ENCODE measurements around the gene SMG9. TPM values are rescaled to one million over a fixed set of nuclear protein-coding genes. Genes with fewer than 3 reads are reported as not detected.

Gene SMG9
- total and polyA plus RNA-seq, 2 of the 4 experiments (the other 2 are of a cell fraction) = 4.8 to 24.3 TPM

GRCh38 chr19:43782689-43783231 lies 28.0 kb upstream of the SMG9 start:
- peak overlapping the region; percentile 64 for H2BK20ac ChIP-seq (ENCODE audit: low read depth, low read length)
- H3K27ac ChIP-seq (ENCODE audit: insufficient read depth, low read length) = no peak overlapping the region
- H3K9ac ChIP-seq (ENCODE audit: low read depth, low read length) = no peak overlapping the region
- dilution Hi-C loops (cut with HindIII; ENCODE audit: low sequenced_read_pairs, unreplicated experiment) = no loop called here
- no peaks in the 10 kb centered on the region for H3K79me1 ChIP-seq (ENCODE audit: low read depth in 1 of 2, low read length in 2 of 2)
- WGBS, 2 experiments (ENCODE audit: extremely low coverage in 2 of 2, insufficient read length in 1 of 2) = 100% methylated on average over 2 of the region's 24 CpGs; no CpG with 5 or more reads in 1 of the 2 experiments
- no peak overlapping the region for H3K23ac ChIP-seq (ENCODE audit: low read depth, low read length)
- H2BK120ac ChIP-seq (ENCODE audit: low read depth, low read length) = peak overlapping the region; percentile 60; the same call in 1 of the 2 replicates
- no peak overlapping the region for H3K18ac ChIP-seq (ENCODE audit: low read depth, low read length)
- BruUV-seq (replicated peaks) = no TSS peak
- no peaks in the 10 kb centered on the region for H3K36me3 ChIP-seq (ENCODE audit: control insufficient read depth, insufficient read depth, low read length)
- H2AK5ac ChIP-seq (ENCODE audit: low read depth, low read length) = peak overlapping the region; percentile 52; the same call in 1 of the 2 replicates
- H4K20me1 ChIP-seq (ENCODE audit: insufficient read depth, low read length) = no peaks in the 10 kb centered on the region
- H2BK5ac ChIP-seq (ENCODE audit: low read depth, low read length, poor library complexity, severe bottlenecking) = peak overlapping the region; percentile 44
- peak overlapping the region; percentile 24; the same call in 1 of the 2 replicates for H3K4ac ChIP-seq (ENCODE audit: low read depth, low read length)
- peaks cover 8% of the 10 kb centered on the region for H3K9me1 ChIP-seq (ENCODE audit: insufficient read depth, low read length)
- peak overlapping the region; percentile 88 for H2AK9ac ChIP-seq (replicated peaks; ENCODE audit: low read depth, low read length, poor library complexity)
- H2AFZ ChIP-seq (replicated peaks; ENCODE audit: low read length, poor library complexity) = peak overlapping the region; percentile 69
- H3K9me3 ChIP-seq (ENCODE audit: control insufficient read depth, insufficient read depth, low read length) = no peaks in the 10 kb centered on the region
- H3K27me3 ChIP-seq (ENCODE audit: control insufficient read depth, insufficient read depth, low read length) = no peaks in the 10 kb centered on the region
- H3K14ac ChIP-seq (replicated peaks; ENCODE audit: low read depth, low read length) = 0 out of 2 replicates have a peak overlapping the region, but pooled peaks have one; percentile 45
- no peak overlapping the region for H3K4me3 ChIP-seq (ENCODE audit: insufficient read depth, low read depth, low read length)
- H2BK15ac ChIP-seq (ENCODE audit: low read depth, low read length) = 0 out of 3 replicates have a peak overlapping the region, but pooled peaks have one; percentile 3
- CTCF ChIA-PET = no interaction called here
- in situ Hi-C loops (cut with MboI; ENCODE audit: low sequenced_read_pairs) = loop anchor here (5.0 kb wide), 1 partner anchor 35 kb away; no protein-coding TSS in a partner anchor
- peak overlapping the region in 1 of 2 experiments; percentile 58; a peak in 1 of 4 replicates for H4K8ac ChIP-seq (ENCODE audit: low read depth in 2 of 2, low read length in 2 of 2)
- DNase-seq (no peak), ATAC-seq (ENCODE audit: low read depth) (no peak)
- no peak overlapping the region; the same call in 1 of the 2 replicates for H4K91ac ChIP-seq (ENCODE audit: insufficient read depth, low read depth, low read length)
- intact Hi-C loops (cut with micrococcal nuclease) = no loop called here
- no peak overlapping the region for H3K56ac ChIP-seq (ENCODE audit: extremely low read depth, insufficient read depth, low read length)
- TF ChIP-seq POLR2A (IDR thresholded peaks at IDR 0.05; ENCODE audit: low read depth, low read length) (no peak), CHD1 (IDR thresholded peaks at IDR 0.05; ENCODE audit: low read depth, low read length) (no peak), BHLHE40 (IDR thresholded peaks at IDR 0.05; ENCODE audit: low read depth, low read length) (no peak), RFX5 (IDR thresholded peaks at IDR 0.05; ENCODE audit: low read depth, low read length) (no peak)
- H3K4me1 ChIP-seq (ENCODE audit: control insufficient read depth, insufficient read depth, low read length) = peaks cover 12% of the 10 kb centered on the region
- no peak overlapping the region for H3K4me2 ChIP-seq (ENCODE audit: low read depth, low read length)
- H4K5ac ChIP-seq (ENCODE audit: low read depth, low read length) = no peak overlapping the region
- POLR2A ChIA-PET (ENCODE audit: unreplicated experiment) = no interaction called here
